ENCODE results near the gene PPP2R5A.

- TF ChIP-seq CTCF (IDR thresholded peaks at IDR 0.05) (no peak), POLR2A (IDR thresholded peaks at IDR 0.05) (no peak)
These were observed 66.6 kb downstream of the PPP2R5A start for GRCh38 chr1:212351588-212352362.

All from heart left ventricle (tissue), 13 donors.